Ovary (tissue), 3 donors: Measurements from ENCODE around the gene TCERG1L.

Experiments used
- EP300 ChIP-seq: sonication (generic); formaldehyde crosslinking; IDR thresholded peaks from one replicate; pipeline ENCODE4 v1.6.1; 2017; ENCODE audit warnings: antibody characterized with exemption
- POLR2A ChIP-seq: fragments of 450-650 bp; IDR thresholded peaks from one replicate; pipeline ENCODE4 v1.6.1; 2017; ENCODE audit warnings: antibody characterized with exemption, mild to moderate bottlenecking, moderate library complexity
- TF ChIP-seq, protein P1 (sequence below), 3 donors: fragments of 450-650 bp in 2 of 3; fragments of 200-600 bp in 1 of 3; IDR thresholded peaks; one replicate each; pipeline versions ENCODE4 v1.5.1 to v1.8.0; 2016 to 2022; ENCODE audit warnings: antibody characterized with exemption in 3 of 3, mild to moderate bottlenecking in 1 of 3
- donor health status: DM: no; HTN: no; CAD: no.

- TF ChIP-seq, protein P1, sequence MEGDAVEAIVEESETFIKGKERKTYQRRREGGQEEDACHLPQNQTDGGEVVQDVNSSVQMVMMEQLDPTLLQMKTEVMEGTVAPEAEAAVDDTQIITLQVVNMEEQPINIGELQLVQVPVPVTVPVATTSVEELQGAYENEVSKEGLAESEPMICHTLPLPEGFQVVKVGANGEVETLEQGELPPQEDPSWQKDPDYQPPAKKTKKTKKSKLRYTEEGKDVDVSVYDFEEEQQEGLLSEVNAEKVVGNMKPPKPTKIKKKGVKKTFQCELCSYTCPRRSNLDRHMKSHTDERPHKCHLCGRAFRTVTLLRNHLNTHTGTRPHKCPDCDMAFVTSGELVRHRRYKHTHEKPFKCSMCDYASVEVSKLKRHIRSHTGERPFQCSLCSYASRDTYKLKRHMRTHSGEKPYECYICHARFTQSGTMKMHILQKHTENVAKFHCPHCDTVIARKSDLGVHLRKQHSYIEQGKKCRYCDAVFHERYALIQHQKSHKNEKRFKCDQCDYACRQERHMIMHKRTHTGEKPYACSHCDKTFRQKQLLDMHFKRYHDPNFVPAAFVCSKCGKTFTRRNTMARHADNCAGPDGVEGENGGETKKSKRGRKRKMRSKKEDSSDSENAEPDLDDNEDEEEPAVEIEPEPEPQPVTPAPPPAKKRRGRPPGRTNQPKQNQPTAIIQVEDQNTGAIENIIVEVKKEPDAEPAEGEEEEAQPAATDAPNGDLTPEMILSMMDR (IDR thresholded peaks at IDR 0.05): no peak
- TF ChIP-seq POLR2A (no peak), EP300 (no peak)
These were observed 165.8 kb downstream of the TCERG1L start for GRCh38 chr10:131145756-131146155.
